ENCODE results near the gene THAP4.
"Not testable (repeated sequence)": the region's sequence is repeated elsewhere in the genome, so short reads cannot be mapped to it uniquely, and the experiment has no call there.

The THAP4 gene

GRCh38 chr2:241567776-241568175 lies 69.2 kb downstream of the THAP4 start:
- Histone ChIP-seq H3K9me2 (replicated peaks; ENCODE audit: insufficient read depth, low read length) (no peaks in the 10 kb centered on the region), H3K9ac (ENCODE audit: low read length) (no peak overlapping the region), H3K79me2 (ENCODE audit: low read length) (no peaks in the 10 kb centered on the region), H3F3A (ENCODE audit: insufficient read depth, low read length) (no peaks in the 10 kb centered on the region), H3K9me3 (replicated peaks; ENCODE audit: insufficient read depth, low read length) (no peaks in the 10 kb centered on the region), H3K36me3 (replicated peaks; ENCODE audit: insufficient read depth, low read length) (no peaks in the 10 kb centered on the region), H3K27me3 (replicated peaks; ENCODE audit: insufficient read depth, low read length) (peaks cover 6% of the 10 kb centered on the region), H3K4me2 (ENCODE audit: low read depth, low read length) (no peak overlapping the region), H4K20me1 (ENCODE audit: insufficient read depth, low read length) (no peaks in the 10 kb centered on the region), H3K4me3 (ENCODE audit: low read length) (no peak overlapping the region), H3K27ac (ENCODE audit: low read length) (no peak overlapping the region), H3K4me1 (ENCODE audit: low read length) (no peaks in the 10 kb centered on the region), H2AFZ (ENCODE audit: low read length) (no peak overlapping the region)
- TF ChIP-seq EZH2phosphoT487 (IDR thresholded peaks at IDR 0.05; ENCODE audit: low read length) = no peak
- no peak for TF ChIP-seq EZH2 (optimal IDR thresholded peaks at IDR 0.05; ENCODE audit: low read depth, low read length)
- no peak for TF ChIP-seq CTCF (IDR thresholded peaks at IDR 0.05; ENCODE audit: low read length)
- DNase-seq = no peak

GRCh38 chr2:241567266-241567665 lies 69.7 kb downstream of the THAP4 start:
- H3F3A ChIP-seq (ENCODE audit: insufficient read depth, low read length); H3K4me3 ChIP-seq (ENCODE audit: low read length); H3K4me2 ChIP-seq (ENCODE audit: low read depth, low read length); H4K20me1 ChIP-seq (ENCODE audit: insufficient read depth, low read length); H2AFZ ChIP-seq (ENCODE audit: low read length); H3K9me2 ChIP-seq (replicated peaks; ENCODE audit: insufficient read depth, low read length); DNase-seq; H3K9ac ChIP-seq (ENCODE audit: low read length); H3K27ac ChIP-seq (ENCODE audit: low read length); H3K4me1 ChIP-seq (ENCODE audit: low read length); H3K9me3 ChIP-seq (replicated peaks; ENCODE audit: insufficient read depth, low read length); H3K36me3 ChIP-seq (replicated peaks; ENCODE audit: insufficient read depth, low read length); H3K79me2 ChIP-seq (ENCODE audit: low read length): not testable (repeated sequence)
- peaks cover 12% of the 10 kb centered on the region for H3K27me3 ChIP-seq (replicated peaks; ENCODE audit: insufficient read depth, low read length)

- no peaks in the 10 kb centered on the region for H3K79me2 ChIP-seq (ENCODE audit: low read length)
- no peak overlapping the region for H3K27ac ChIP-seq (ENCODE audit: low read length)
- H3K9ac ChIP-seq (ENCODE audit: low read length) = no peak overlapping the region
- DNase-seq = no peak
- H3K36me3 ChIP-seq (replicated peaks; ENCODE audit: insufficient read depth, low read length) = no peaks in the 10 kb centered on the region
- no peaks in the 10 kb centered on the region for H3K9me3 ChIP-seq (replicated peaks; ENCODE audit: insufficient read depth, low read length)
- H3K4me3 ChIP-seq (ENCODE audit: low read length) = no peak overlapping the region
- H3K4me1 ChIP-seq (ENCODE audit: low read length) = no peaks in the 10 kb centered on the region
- H3F3A ChIP-seq (ENCODE audit: insufficient read depth, low read length) = no peaks in the 10 kb centered on the region
- no peaks in the 10 kb centered on the region for H3K9me2 ChIP-seq (replicated peaks; ENCODE audit: insufficient read depth, low read length)
- TF ChIP-seq EZH2 (optimal IDR thresholded peaks at IDR 0.05; ENCODE audit: low read depth, low read length) (no peak), CTCF (IDR thresholded peaks at IDR 0.05; ENCODE audit: low read length) (no peak), EZH2phosphoT487 (IDR thresholded peaks at IDR 0.05; ENCODE audit: low read length) (no peak)
- no peak overlapping the region for H3K4me2 ChIP-seq (ENCODE audit: low read depth, low read length)
- H4K20me1 ChIP-seq (ENCODE audit: insufficient read depth, low read length) = no peaks in the 10 kb centered on the region
- no peak overlapping the region for H2AFZ ChIP-seq (ENCODE audit: low read length)
- H3K27me3 ChIP-seq (replicated peaks; ENCODE audit: insufficient read depth, low read length) = peaks cover 18% of the 10 kb centered on the region
Measured at GRCh38 chr2:241566468-241566867, 70.5 kb downstream of the THAP4 start.

- H3K27me3 ChIP-seq (replicated peaks; ENCODE audit: insufficient read depth, low read length) = peaks cover 18% of the 10 kb centered on the region
- H3K79me2 ChIP-seq (ENCODE audit: low read length); H3K9me2 ChIP-seq (replicated peaks; ENCODE audit: insufficient read depth, low read length); H3K4me2 ChIP-seq (ENCODE audit: low read depth, low read length); H3K27ac ChIP-seq (ENCODE audit: low read length); H4K20me1 ChIP-seq (ENCODE audit: insufficient read depth, low read length); H3K36me3 ChIP-seq (replicated peaks; ENCODE audit: insufficient read depth, low read length); H2AFZ ChIP-seq (ENCODE audit: low read length); DNase-seq; H3K9ac ChIP-seq (ENCODE audit: low read length); H3K4me1 ChIP-seq (ENCODE audit: low read length); H3K4me3 ChIP-seq (ENCODE audit: low read length); H3F3A ChIP-seq (ENCODE audit: insufficient read depth, low read length); H3K9me3 ChIP-seq (replicated peaks; ENCODE audit: insufficient read depth, low read length): not testable (repeated sequence)
Measured at GRCh38 chr2:241566021-241566420, 70.9 kb downstream of the THAP4 start.

Data from MM.1S (cell line).